Adrenal gland (tissue), 12 donors: Measurements from ENCODE around the gene ZNF607. TPM values are rescaled to one million over a fixed set of nuclear protein-coding genes. Genes with fewer than 3 reads are reported as not detected.

Experiments used
- DNase-seq, 7 donors: peaks; one replicate each; pipeline ENCODE4 v3.0.0-alpha.2; 2019 to 2020
- H3K27ac ChIP-seq, 5 donors: fragments of 200-600 bp; sonication (generic) in 4 of 5; 1 replicate in 3 of 5; 2 replicates in 2 of 5; pipeline versions ENCODE4 v1.5.1 to v1.8.0; 2016 to 2020; ENCODE audit warnings: mild to moderate bottlenecking in 1 of 5
- H3K27me3 ChIP-seq: fragments of 200-600 bp; 2 replicates; pipeline ENCODE4 v1.8.0; 2021
- H3K36me3 ChIP-seq, 2 donors: fragments of 200-600 bp; replicated peaks in 1 of 2; 1 replicate in 1 of 2; 2 replicates in 1 of 2; pipeline versions ENCODE4 v1.5.1 to v1.8.0; 2018 to 2022
- H3K4me1 ChIP-seq, 2 donors: fragments of 200-600 bp; replicated peaks in 1 of 2; 1 replicate in 1 of 2; 2 replicates in 1 of 2; pipeline versions ENCODE4 v1.5.1 to v1.8.0; 2018 to 2021
- H3K4me3 ChIP-seq, 4 donors: fragments of 200-600 bp; sonication (generic) in 3 of 4; one replicate each; pipeline ENCODE4 v1.5.1; 2016 to 2018
- H3K9me3 ChIP-seq, 3 donors: fragments of 200-600 bp; sonication (generic) in 1 of 3; replicated peaks in 1 of 3; 1 replicate in 2 of 3; 2 replicates in 1 of 3; pipeline versions ENCODE4 v1.5.1 to v1.8.0; 2016 to 2021
- POLR2A ChIP-seq, 2 donors: fragments of 450-650 bp; IDR thresholded peaks; one replicate each; pipeline ENCODE4 v1.6.1; 2017; ENCODE audit warnings: antibody characterized with exemption in 2 of 2, mild to moderate bottlenecking in 2 of 2, moderate library complexity in 1 of 2
- WGBS, 4 donors: extraction: QIAGEN DNeasy Blood & Tissue Kit in 2 of 4; methylation state at CpG; one replicate each; pipeline versions ENCODE4 v1.1.5 to v1.1.7; 2013 to 2017; 5-methylcytosine and 5-hydroxymethylcytosine counted together
- intact Hi-C, 2 donors: fragments of 100-400 bp; cut with DNase I; formaldehyde crosslinking; loops; one replicate each; pipeline versions ENCODE4 v1.14.1 to v1.15.0; 2022 to 2023
- polyA plus RNA-seq, 3 donors: library from polyadenylated mRNA; stranded (reverse); fragments of 200-250 nt in 2 of 3; fragments of 350-450 nt in 1 of 3; fragmentation: Illumina TruSeq in 1 of 3; extraction: RNeasy Lipid Tissue Mini Kit (QIAGEN cat#74804) in 1 of 3; gene quantifications; one replicate each; pipeline ENCODE4 v1.2.3, GENCODE V29; 2013 to 2014
- total RNA-seq, 9 donors: library from RNA; depleted of rRNA in 4 of 9; stranded (reverse); fragments of >200 nt in 4 of 9; fragments of 120-200 nt in 1 of 9; fragmentation: NEBNext Ultra II Directional in 1 of 9; extraction: Animal tissue kit (Norgen Biotek cat#: 25700) in 1 of 9; gene quantifications; one replicate each; pipeline versions ENCODE4 v1.1.0 to v1.2.4, GENCODE V29; 2013 to 2023
- TF ChIP-seq, protein P1 (sequence below), 6 experiments: fragments of 450-650 bp in 4 of 6; fragments of 200-600 bp in 2 of 6; sonication (generic) in 1 of 6; IDR thresholded peaks; 1 replicate in 5 of 6; 2 replicates in 1 of 6; pipeline versions ENCODE4 v1.5.1 to v1.8.0; 2016 to 2021; ENCODE audit warnings: antibody characterized with exemption in 6 of 6, mild to moderate bottlenecking in 2 of 6, moderate library complexity in 1 of 6
- donor health status: healthy with polysubstance abuse.
- donor health status: Bipolar disorder and iron deficiency.
- donor health status: DM: yes; HTN: yes; CAD: no.
- donor health status: DM: no; HTN: no; CAD: no.
- donor health status: DM: no; HTN: no; CAD: no.
- donor health status: DM: yes; HTN: yes; CAD: no.

The ZNF607 gene
- total and polyA plus RNA-seq, 12 donors, result 3.7 to 14.9 (median 4.6) TPM

- Histone ChIP-seq H3K36me3 (no peaks in the 10 kb centered on the region), H3K4me1 (peaks cover 15 to 29% of the 10 kb centered on the region in 2 donors), H3K9me3 (peaks cover 0 to 5% (median 0%) of the 10 kb centered on the region in 3 donors), H3K27me3 (no peaks in the 10 kb centered on the region), H3K4me3 (peak overlapping the region; percentile 27 to 83 (median 74)), H3K27ac (peak overlapping the region; percentile 80 to 90 (median 85))
- intact Hi-C loops, result no loop called here
- TF ChIP-seq, protein P1, sequence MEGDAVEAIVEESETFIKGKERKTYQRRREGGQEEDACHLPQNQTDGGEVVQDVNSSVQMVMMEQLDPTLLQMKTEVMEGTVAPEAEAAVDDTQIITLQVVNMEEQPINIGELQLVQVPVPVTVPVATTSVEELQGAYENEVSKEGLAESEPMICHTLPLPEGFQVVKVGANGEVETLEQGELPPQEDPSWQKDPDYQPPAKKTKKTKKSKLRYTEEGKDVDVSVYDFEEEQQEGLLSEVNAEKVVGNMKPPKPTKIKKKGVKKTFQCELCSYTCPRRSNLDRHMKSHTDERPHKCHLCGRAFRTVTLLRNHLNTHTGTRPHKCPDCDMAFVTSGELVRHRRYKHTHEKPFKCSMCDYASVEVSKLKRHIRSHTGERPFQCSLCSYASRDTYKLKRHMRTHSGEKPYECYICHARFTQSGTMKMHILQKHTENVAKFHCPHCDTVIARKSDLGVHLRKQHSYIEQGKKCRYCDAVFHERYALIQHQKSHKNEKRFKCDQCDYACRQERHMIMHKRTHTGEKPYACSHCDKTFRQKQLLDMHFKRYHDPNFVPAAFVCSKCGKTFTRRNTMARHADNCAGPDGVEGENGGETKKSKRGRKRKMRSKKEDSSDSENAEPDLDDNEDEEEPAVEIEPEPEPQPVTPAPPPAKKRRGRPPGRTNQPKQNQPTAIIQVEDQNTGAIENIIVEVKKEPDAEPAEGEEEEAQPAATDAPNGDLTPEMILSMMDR (IDR thresholded peaks at IDR 0.05), result peak in 1 of 6 experiments; percentile 8
- no peak for TF ChIP-seq POLR2A (IDR thresholded peaks at IDR 0.05)
- 0 to 2% (median 1%) methylated on average over 22 to 57 of the region's 57 CpGs for WGBS, 4 donors
- peak; percentile 77 to 90 (median 87) for DNase-seq
These were observed 63.7 kb downstream of the ZNF607 start for GRCh38 chr19:37655689-37656371.

DNA sequence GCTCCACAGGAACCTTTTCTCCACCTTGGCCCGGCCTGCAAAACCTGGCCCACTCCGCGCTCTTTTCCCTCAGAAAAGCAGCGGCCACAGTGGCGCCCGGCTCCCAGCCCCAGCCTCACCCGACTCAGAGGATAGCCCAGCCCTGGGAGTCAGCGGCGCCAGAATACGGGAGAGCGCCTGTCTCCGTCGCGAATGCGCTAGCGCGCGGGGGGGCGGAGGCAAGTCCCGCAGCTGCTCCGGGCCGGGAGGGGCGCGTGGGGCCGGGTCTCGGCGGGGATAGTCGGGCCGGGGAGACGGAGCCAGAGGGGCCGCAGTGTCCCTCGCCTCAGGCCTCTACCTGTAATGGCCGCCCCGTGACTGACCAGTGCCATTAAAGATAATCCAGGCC lies 64.3 kb downstream of the ZNF607 start, which contains the start of gene ZFP30:
Gene ZFP30 (minus strand): TSS at position 165 of the 388 bp plus-strand sequence. CDS start 7,643 bp downstream, outside the sequence.
- peak; percentile 13 to 54 for TF ChIP-seq POLR2A (IDR thresholded peaks at IDR 0.05)
- TF ChIP-seq, protein P1 (IDR thresholded peaks at IDR 0.05), result peak in 1 of 6 experiments; percentile 13
- Histone ChIP-seq H3K27ac (peak within 1 kb of the TSS; percentile 80 to 90 (median 85)), H3K9me3 (peaks cover 0 to under 1% (median 0%) of the 10 kb centered on the region in 3 donors), H3K36me3 (no peaks in the 10 kb centered on the region), H3K4me3 (peak within 1 kb of the TSS; percentile 27 to 83 (median 74)), H3K27me3 (no peaks in the 10 kb centered on the region), H3K4me1 (peaks cover 15 to 29% of the 10 kb centered on the region in 2 donors)
- WGBS, 4 donors, result 0 to 1% (median 1%) methylated on average over 11 to 34 of the region's 34 CpGs; no CpG with 5 or more reads in 1 of the 4 donors
- intact Hi-C loops, result no loop called here
- peak; percentile 81 to 93 (median 91) for DNase-seq

DNA sequence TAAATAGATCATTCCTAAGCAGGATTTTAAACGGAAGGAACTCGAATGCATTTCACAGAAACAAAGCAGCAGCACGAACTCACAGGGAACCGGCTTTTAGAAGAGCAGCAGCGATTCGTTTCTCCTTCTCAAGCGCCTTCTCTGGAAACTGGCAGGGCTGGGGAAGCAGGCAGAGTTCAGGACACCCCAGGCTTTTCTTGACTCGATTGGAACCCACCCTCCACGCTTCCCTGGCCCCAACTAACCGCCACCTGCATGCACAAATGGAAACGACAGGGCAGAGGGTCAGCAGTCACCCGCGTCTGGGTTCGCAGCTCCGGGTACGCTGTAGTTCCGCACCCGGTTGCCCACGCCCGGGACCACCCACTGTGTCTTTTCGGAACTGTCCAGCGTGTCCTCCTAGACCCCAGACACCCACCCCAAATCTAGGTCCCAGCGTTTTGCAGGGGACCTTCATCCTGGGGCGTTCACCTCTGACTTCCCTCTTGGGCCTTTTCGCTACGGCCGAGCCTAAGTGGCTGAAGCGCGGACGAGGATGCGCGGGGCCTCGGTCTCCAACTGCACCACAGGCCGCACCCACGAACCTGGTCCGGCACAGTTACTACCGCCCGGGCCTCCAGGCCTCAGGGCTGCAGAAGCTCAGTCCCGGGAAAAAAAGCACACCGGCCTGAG lies 64.8 kb downstream of the ZNF607 start:
- peak overlapping the region; percentile 27 to 83 (median 74) for H3K4me3 ChIP-seq
- TF ChIP-seq, protein P1 (IDR thresholded peaks at IDR 0.05), result no peak
- TF ChIP-seq POLR2A (IDR thresholded peaks at IDR 0.05), result no peak
- WGBS, 4 donors, result 0 to 1% (median 0%) methylated on average over 23 to 40 of the region's 40 CpGs
- intact Hi-C loops, result no loop called here
- H3K9me3 ChIP-seq, result no peaks in the 10 kb centered on the region
- DNase-seq, result peak; percentile 21 to 72 (median 61)
- no peaks in the 10 kb centered on the region for H3K27me3 ChIP-seq
- H3K4me1 ChIP-seq, result peaks cover 15 to 29% of the 10 kb centered on the region in 2 donors
- no peaks in the 10 kb centered on the region for H3K36me3 ChIP-seq
- H3K27ac ChIP-seq, result peak overlapping the region; percentile 80 to 90 (median 85)

- H3K4me1 ChIP-seq, result peaks cover 15 to 29% of the 10 kb centered on the region in 2 donors
- WGBS, 4 donors, result 5 to 10% (median 7%) methylated on average over 5 of the region's 5 CpGs
- TF ChIP-seq, protein P1 (IDR thresholded peaks at IDR 0.05), result no peak
- no peak for TF ChIP-seq POLR2A (IDR thresholded peaks at IDR 0.05)
- no peaks in the 10 kb centered on the region for H3K27me3 ChIP-seq
- H3K36me3 ChIP-seq, result no peaks in the 10 kb centered on the region
- DNase-seq, result no peak
- intact Hi-C loops, result no loop called here
- peak overlapping the region in 4 of 5 donors; percentile 85 to 90 (median 87) for H3K27ac ChIP-seq
- H3K9me3 ChIP-seq, result no peaks in the 10 kb centered on the region
- peak overlapping the region in 3 of 4 donors; percentile 69 to 83 (median 78) for H3K4me3 ChIP-seq
These were observed 65.4 kb downstream of the ZNF607 start for GRCh38 chr19:37654118-37654517.
